Esophagus (tissue), 2 donors: ENCODE results near the gene CACNA1B. TPM values are rescaled to one million over a fixed set of nuclear protein-coding genes. Genes with fewer than 3 reads are reported as not detected.
"Not testable (repeated sequence)": the region's sequence is repeated elsewhere in the genome, so short reads cannot be mapped to it uniquely, and the experiment has no call there.

Experiments used
- H3K27ac ChIP-seq, 2 donors: one replicate each; pipeline ENCODE4 v1.5.1; 2013; ENCODE audit warnings: low read depth in 2 of 2, mild to moderate bottlenecking in 2 of 2, inconsistent platforms in 1 of 2, low read length in 1 of 2, moderate library complexity in 1 of 2
- H3K27me3 ChIP-seq, 2 donors: one replicate each; pipeline ENCODE4 v1.6.1; 2013; ENCODE audit warnings: low read length in 2 of 2, control low read depth in 1 of 2, mild to moderate bottlenecking in 1 of 2; ENCODE audit not compliant: insufficient read depth in 2 of 2, control insufficient read depth in 1 of 2
- H3K36me3 ChIP-seq, 2 donors: one replicate each; pipeline ENCODE4 v1.6.1; 2013; ENCODE audit warnings: low read length in 1 of 2; ENCODE audit not compliant: control insufficient read depth in 2 of 2, insufficient read depth in 2 of 2
- H3K4me1 ChIP-seq, 2 donors: one replicate each; pipeline ENCODE4 v1.6.1; 2013; ENCODE audit warnings: low read length in 1 of 2; ENCODE audit not compliant: control insufficient read depth in 2 of 2, insufficient read depth in 2 of 2
- H3K4me3 ChIP-seq, 2 donors: one replicate each; pipeline ENCODE4 v1.5.1; 2013; ENCODE audit warnings: low read length in 2 of 2, mild to moderate bottlenecking in 2 of 2, low read depth in 1 of 2, moderate library complexity in 1 of 2
- H3K9me3 ChIP-seq, 2 donors: one replicate each; pipeline ENCODE4 v1.6.1; 2013; ENCODE audit warnings: mild to moderate bottlenecking in 2 of 2, low read depth in 1 of 2, low read length in 1 of 2, moderate library complexity in 1 of 2; ENCODE audit not compliant: control insufficient read depth in 2 of 2, insufficient read depth in 1 of 2
- WGBS, 2 donors: extraction: QIAGEN DNeasy Blood & Tissue Kit; methylation state at CpG; one replicate each; pipeline ENCODE4 v1.1.7; 2013; 5-methylcytosine and 5-hydroxymethylcytosine counted together
- polyA plus RNA-seq, 2 donors: library from polyadenylated mRNA; stranded (reverse); fragments of 200-250 nt; gene quantifications; one replicate each; pipeline ENCODE4 v1.2.3, GENCODE V29; 2013
- donor health status: healthy with polysubstance abuse.
- donor health status: Bipolar disorder and iron deficiency.

CACNA1B gene
- polyA plus RNA-seq, 2 donors: under 0.01 TPM

DNA sequence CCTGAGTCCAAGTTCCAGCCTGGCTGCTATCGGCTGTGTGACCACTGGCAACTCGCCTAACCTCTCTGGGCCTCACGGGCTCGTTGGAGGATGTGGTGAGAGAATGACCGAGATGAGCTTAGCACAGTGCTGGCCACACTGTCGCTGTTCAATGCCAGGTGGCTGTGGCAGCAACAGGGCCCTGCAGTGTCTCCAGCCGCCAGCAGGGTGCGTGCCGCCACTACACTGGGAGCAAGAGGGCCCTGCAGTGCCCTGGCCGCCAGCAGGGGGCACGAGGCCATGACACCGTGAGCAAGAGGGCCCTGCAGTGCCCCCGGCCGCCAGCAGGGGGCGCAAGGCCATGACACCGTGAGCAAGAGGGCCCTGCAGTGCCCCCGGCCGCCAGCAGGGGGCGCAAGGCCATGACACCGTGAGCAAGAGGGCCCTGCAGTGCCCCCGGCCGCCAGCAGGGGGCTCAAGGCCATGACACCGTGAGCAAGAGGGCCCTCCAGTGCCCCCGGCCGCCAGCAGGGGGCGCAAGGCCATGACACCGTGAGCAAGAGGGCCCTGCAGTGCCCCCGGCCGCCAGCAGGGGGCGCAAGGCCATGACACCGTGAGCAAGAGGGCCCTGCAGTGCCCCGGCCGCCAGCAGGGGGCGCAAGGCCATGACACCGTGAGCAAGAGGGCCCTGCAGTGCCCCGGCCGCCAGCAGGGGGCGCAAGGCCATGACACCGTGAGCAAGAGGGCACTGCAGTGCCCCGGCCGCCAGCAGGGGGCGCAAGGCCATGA, 248.7 kb downstream of the CACNA1B start:
- H3K36me3 ChIP-seq, H3K4me3 ChIP-seq, H3K27me3 ChIP-seq, H3K27ac ChIP-seq, H3K4me1 ChIP-seq, H3K9me3 ChIP-seq: not testable (repeated sequence)
- 74 to 76% methylated on average over 12 to 17 of the region's 42 CpGs for WGBS, 2 donors

DNA sequence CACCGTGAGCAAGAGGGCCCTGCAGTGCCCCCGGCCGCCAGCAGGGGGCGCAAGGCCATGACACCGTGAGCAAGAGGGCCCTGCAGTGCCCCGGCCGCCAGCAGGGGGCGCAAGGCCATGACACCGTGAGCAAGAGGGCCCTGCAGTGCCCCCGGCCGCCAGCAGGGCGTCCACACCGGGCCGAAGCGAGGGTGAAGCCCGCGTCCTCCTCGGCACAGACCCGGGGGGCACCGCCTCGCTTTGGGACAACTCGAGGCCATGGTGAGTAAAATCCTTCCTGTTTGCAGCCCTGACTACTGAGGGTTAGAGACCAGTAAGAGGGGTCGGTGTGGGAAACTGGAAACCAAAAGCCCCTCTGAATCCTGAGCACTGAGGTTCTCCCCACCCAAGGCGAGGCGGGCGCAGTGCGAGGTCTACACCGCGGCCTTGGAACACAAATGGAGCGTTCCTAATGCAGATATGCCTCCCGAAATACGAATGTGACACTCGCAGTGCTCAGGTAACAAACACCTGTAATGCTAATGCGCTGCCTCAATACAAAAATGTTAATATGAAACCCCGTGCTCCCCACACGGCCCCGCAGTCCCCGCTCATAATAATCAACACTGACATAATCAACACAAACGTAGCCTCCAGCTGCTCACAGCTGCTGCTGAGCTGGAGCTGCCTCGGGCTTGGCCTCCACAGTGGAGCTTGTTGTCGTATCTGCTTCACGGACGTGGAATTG, 249.4 kb downstream of the CACNA1B start:
- H3K27ac ChIP-seq, H3K4me3 ChIP-seq, H3K36me3 ChIP-seq, H3K4me1 ChIP-seq, H3K27me3 ChIP-seq, H3K9me3 ChIP-seq: not testable (repeated sequence)
- WGBS, 2 donors: 73 to 77% methylated on average over 11 to 26 of the region's 43 CpGs

DNA sequence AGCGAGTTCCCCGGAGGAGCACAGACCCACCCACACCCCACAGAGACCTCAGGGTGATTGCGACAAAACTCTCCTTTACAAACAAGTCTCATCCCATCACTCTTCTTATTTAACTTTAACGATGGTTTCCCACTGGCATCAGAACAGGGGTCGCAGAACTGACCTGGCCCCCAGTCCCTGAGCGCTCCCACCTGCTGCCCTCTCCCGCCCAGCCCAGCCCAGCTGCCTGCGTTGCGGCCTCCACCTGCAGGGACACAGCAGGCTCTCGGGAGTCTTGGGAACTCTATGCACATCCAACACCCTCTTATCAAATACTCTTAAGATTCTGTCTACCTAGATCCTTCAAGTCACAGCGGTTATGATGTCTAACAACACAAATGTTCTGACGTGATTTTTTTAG, 250.4 kb downstream of the CACNA1B start:
- not testable (repeated sequence) for H3K4me1 ChIP-seq, H3K27me3 ChIP-seq, H3K9me3 ChIP-seq, H3K36me3 ChIP-seq, H3K27ac ChIP-seq, H3K4me3 ChIP-seq
- 80 to 91% methylated on average over 9 to 10 of the region's 12 CpGs for WGBS, 2 donors

DNA sequence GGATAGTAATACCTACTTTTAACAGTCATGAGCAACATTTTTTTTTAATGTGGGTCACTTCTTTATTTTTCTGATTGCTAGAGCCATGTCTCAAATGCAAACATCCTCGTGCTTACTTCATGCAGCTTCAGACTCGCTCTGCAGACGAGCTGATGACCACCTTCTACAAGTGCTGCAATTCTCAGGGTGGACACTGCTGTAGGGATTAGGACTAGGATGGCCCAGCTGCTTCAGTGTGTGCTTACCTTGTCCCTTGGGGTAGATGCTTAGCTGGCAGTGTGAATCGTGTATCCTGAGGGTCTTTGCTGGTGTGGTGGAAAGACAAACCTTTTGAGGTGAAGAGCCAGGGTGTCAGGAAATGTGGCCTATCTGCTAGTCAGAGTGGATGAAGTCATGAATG, 251.7 kb downstream of the CACNA1B start:
- H3K9me3 ChIP-seq, H3K27ac ChIP-seq, H3K4me1 ChIP-seq, H3K27me3 ChIP-seq, H3K36me3 ChIP-seq, H3K4me3 ChIP-seq: not testable (repeated sequence)
- 68 to 69% methylated on average over 4 of the region's 4 CpGs for WGBS, 2 donors

DNA sequence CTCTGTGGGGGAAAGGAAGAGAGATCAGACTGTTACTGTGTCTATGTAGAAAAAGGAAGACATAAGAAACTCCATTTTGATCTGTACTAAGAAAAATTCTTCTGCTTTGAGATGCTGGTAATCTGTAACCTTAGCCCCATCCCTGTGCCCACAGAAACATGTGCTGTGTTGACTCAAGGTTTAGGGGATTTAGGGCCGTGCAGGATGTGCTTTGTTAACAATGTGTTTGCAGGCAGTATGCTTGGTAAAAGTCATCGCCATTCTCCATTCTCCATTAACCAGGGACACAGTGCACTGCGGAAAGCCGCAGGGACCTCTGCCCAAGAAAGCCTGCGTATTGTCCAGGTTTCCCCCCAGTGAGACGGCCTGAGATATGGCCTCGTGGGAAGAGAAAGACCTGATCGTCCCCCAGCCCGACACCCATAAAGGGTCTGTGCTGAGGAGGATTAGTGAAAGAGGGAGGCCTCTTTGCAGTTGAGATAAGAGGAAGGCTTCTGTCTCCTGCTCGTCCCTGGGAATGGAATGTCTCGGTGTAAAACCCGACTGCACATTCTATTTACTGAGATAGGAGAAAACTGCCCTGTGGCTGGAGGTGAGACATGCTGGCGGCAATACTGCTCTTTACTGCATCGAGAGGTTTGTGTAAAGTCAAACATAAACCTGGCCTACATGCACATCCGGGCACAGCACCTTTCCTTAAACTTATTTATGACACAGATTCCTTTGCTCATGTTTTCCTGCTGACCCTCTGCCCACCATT, 255.5 kb downstream of the CACNA1B start:
- not testable (repeated sequence) for H3K4me1 ChIP-seq, H3K27ac ChIP-seq, H3K9me3 ChIP-seq, H3K27me3 ChIP-seq, H3K36me3 ChIP-seq, H3K4me3 ChIP-seq
- 68 to 78% methylated on average over 15 of the region's 15 CpGs for WGBS, 2 donors

DNA sequence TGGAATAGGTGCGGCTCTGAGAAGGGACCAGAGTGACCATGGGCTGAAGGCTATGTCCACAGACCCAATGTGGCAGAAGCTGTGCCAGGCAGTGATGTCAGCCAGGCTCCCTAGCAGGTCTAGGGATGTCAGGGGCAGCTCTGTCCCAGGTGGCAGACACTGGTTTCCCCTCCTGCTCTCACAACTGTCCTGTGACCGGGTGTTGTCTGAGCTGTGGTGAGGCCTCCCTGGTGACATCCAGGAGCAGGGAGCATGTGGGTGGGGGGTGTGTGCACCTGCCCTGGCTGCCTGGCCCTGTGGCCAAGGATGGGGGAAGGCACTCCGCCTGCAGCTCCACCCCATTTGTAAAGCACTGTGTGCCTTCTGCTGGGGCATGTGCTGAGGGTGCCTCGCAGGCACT, 257.0 kb downstream of the CACNA1B start:
- not testable (repeated sequence) for H3K9me3 ChIP-seq, H3K4me1 ChIP-seq, H3K4me3 ChIP-seq, H3K27me3 ChIP-seq, H3K27ac ChIP-seq, H3K36me3 ChIP-seq
- 84 to 86% methylated on average over 3 to 4 of the region's 4 CpGs for WGBS, 2 donors

DNA sequence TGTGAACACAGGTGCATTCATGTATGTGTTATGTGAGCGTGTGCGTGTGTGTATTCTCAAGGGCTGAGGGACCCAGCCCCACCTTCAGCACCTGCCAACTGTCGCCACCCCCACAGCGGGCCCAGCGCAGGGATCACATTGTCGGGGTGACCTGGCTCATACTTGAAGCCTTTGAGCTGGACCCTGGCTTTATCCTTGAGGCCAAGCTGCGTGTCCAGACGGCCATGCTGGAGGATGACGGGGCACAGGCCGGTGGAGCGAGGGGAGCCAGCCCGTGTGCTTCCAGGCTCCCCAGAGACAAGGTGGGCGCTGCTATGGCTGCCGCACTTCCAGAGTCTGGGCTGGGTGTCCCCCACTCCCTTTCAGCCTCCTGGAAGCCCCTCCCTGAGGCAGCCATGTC, 261.5 kb downstream of the CACNA1B start:
- not testable (repeated sequence) for H3K4me3 ChIP-seq, H3K36me3 ChIP-seq
- WGBS, 2 donors: 91 to 94% methylated on average over 11 to 14 of the region's 14 CpGs

DNA sequence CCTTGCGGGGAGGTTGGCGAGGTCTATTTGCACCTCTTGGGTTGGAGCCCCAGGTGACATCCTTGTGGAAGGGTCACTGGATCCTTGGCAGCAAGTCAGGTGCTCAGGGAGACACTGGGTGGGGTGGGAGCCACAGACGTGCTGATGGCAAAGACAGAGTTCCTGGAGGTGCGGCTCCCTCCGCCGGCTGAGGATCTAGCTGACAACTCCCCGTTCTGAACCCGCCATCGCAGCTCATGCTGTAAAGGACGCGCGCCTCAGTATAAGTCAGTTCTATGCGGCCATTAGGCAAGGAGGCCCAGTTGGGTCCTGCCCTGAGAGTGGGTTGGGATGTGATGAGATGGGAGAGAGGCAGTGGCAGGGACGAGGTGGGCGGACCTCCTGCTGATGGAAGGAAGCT, 263.4 kb downstream of the CACNA1B start:
- H3K4me1 ChIP-seq, H3K9me3 ChIP-seq, H3K36me3 ChIP-seq, H3K27ac ChIP-seq, H3K27me3 ChIP-seq, H3K4me3 ChIP-seq: not testable (repeated sequence)
- WGBS, 2 donors: 87 to 90% methylated on average over 14 to 15 of the region's 15 CpGs

More for the DNA sequence above, 261.5 kb downstream of the CACNA1B start:
- not testable (repeated sequence) for H3K27ac ChIP-seq, H3K9me3 ChIP-seq, H3K27me3 ChIP-seq, H3K4me1 ChIP-seq

DNA sequence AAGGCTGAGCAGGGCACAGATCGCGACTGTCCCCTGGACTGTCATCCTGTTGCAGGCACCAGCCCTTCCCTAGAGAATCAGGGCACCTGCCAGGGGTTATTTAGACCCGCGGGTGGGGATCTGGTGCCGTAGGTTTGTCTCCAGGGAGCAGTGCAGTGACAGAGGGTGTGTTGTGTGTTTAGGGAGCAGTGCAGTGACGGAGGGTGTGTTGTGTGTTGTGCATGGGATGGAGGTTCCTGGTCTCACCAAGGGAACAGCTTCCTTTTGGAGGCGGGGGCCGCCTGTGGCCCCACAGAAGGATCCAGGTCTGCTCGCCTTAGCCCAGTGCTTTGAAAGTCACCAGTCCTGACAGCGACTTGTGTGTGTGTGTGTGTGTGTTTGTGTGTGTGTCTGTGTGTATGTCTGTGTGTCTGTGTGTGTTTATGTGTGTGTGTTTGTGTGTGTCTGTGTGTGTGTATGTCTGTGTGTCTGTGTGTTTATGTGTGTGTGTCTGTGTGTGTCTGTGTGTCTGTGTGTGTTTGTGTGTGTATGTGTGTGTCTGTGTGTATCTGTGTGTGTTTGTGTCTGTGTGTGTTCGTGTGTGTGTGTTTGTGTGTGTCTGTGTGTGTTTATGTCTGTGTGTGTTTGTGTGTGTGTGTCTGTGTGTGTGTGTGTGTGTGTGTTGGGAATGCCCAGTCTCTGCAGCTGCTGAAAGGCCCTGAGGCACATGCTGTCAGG, 265.1 kb downstream of the CACNA1B start:
- 71 to 72% methylated on average over 11 of the region's 11 CpGs for WGBS, 2 donors
- not testable (repeated sequence) for H3K27me3 ChIP-seq

More for the DNA sequence above, 265.1 kb downstream of the CACNA1B start:
- not testable (repeated sequence) for H3K27ac ChIP-seq, H3K4me3 ChIP-seq, H3K4me1 ChIP-seq, H3K36me3 ChIP-seq, H3K9me3 ChIP-seq
